WTC11 (cell line): ENCODE results near the gene PTPRN2. TPM values are rescaled to one million over a fixed set of nuclear protein-coding genes. Genes with fewer than 3 reads are reported as not detected.

ENCODE experiments used
- ATAC-seq: fragments of 200-7000 bp; cut with Tn5 transposase; 2 replicates; pipeline ENCODE4 v1.10.0; 2021; ENCODE audit warnings: mild to moderate bottlenecking, moderate library complexity
- CTCF ChIA-PET: fragments of 300-600 bp; sonication (Branson Sonifier 250); formaldehyde crosslinking; loops from one replicate; lab custom pipeline; 2021; ENCODE audit warnings: antibody characterized with exemption; lab: Charles Lee
- POLR2A ChIA-PET: fragments of 350-600 bp; sonication (Branson Sonifier 250); formaldehyde crosslinking; loops from one replicate; lab custom pipeline; 2021; ENCODE audit warnings: antibody characterized with exemption; lab: Charles Lee
- DNase-seq: peaks from one replicate; pipeline ENCODE4 v3.0.0; 2021; ENCODE audit warnings: low spot score
- H3K27ac Mint-ChIP-seq: 2 replicates; pipeline ENCODE4 v1.8.0; 2021; ENCODE audit warnings: mixed read lengths
- H3K27me3 Mint-ChIP-seq: 2 replicates; pipeline ENCODE4 v1.8.0; 2021; ENCODE audit warnings: low read depth, mild to moderate bottlenecking, moderate library complexity, mixed read lengths
- H3K36me3 Mint-ChIP-seq: 2 replicates; pipeline ENCODE4 v1.8.0; 2021; ENCODE audit warnings: mixed read lengths
- H3K4me1 Mint-ChIP-seq: 2 replicates; pipeline ENCODE4 v1.8.0; 2022; ENCODE audit warnings: mixed read lengths
- H3K4me3 Mint-ChIP-seq: 2 replicates; pipeline ENCODE4 v1.8.0; 2021; ENCODE audit warnings: mild to moderate bottlenecking, moderate library complexity, mixed read lengths
- H3K9me3 Mint-ChIP-seq: 2 replicates; pipeline ENCODE4 v1.8.0; 2021; ENCODE audit warnings: mixed read lengths
- AR ChIP-seq: fragments of 250-450 bp; sonication (Bioruptor Pico); IDR thresholded peaks from 2 replicates; pipeline ENCODE4 v1.9.0; 2021; ENCODE audit warnings: mild to moderate bottlenecking
- ARID4B ChIP-seq: sonication (generic); formaldehyde crosslinking; IDR thresholded peaks from 2 replicates; pipeline ENCODE4 v1.8.0; 2023; ENCODE audit warnings: missing genetic modification reagents, mild to moderate bottlenecking, borderline replicate concordance
- CDX4 ChIP-seq: fragments of 250-450 bp; sonication (Bioruptor Pico); IDR thresholded peaks from 2 replicates; pipeline ENCODE4 v1.9.0; 2021; ENCODE audit warnings: moderate library complexity, mild to moderate bottlenecking, inconsistent platforms, borderline replicate concordance
- ETV6 ChIP-seq: sonication (generic); formaldehyde crosslinking; IDR thresholded peaks from 2 replicates; pipeline ENCODE4 v1.8.1; 2022; ENCODE audit warnings: mild to moderate bottlenecking, missing genetic modification reagents
- FOXK1 ChIP-seq: sonication (generic); formaldehyde crosslinking; IDR thresholded peaks from 2 replicates; pipeline ENCODE4 v1.8.0; 2022; ENCODE audit warnings: mild to moderate bottlenecking, moderate library complexity, missing genetic modification reagents
- FOXP1 ChIP-seq: sonication (generic); formaldehyde crosslinking; IDR thresholded peaks from 2 replicates; pipeline ENCODE4 v1.8.0; 2022; ENCODE audit warnings: missing genetic modification reagents, mild to moderate bottlenecking, moderate library complexity, borderline replicate concordance
- FOXP4 ChIP-seq: sonication (generic); formaldehyde crosslinking; IDR thresholded peaks from 2 replicates; pipeline ENCODE4 v1.8.0; 2022; ENCODE audit warnings: mild to moderate bottlenecking, missing genetic modification reagents
- GTF2I ChIP-seq: fragments of 250-450 bp; sonication (Bioruptor Pico); conservative IDR thresholded peaks from 2 replicates; pipeline ENCODE4 v1.4.0; 2021; ENCODE audit warnings: mild to moderate bottlenecking
- JUN ChIP-seq: sonication (generic); formaldehyde crosslinking; IDR thresholded peaks from 2 replicates; pipeline ENCODE4 v1.8.0; 2023; ENCODE audit warnings: mild to moderate bottlenecking, missing genetic modification reagents
- MLX ChIP-seq: sonication (generic); formaldehyde crosslinking; IDR thresholded peaks from 2 replicates; pipeline ENCODE4 v1.8.1; 2023; ENCODE audit warnings: mild to moderate bottlenecking, missing genetic modification reagents, moderate library complexity
- MYBL2 ChIP-seq: sonication (generic); formaldehyde crosslinking; IDR thresholded peaks from 2 replicates; pipeline ENCODE4 v1.8.1; 2023; ENCODE audit warnings: mild to moderate bottlenecking, moderate library complexity, missing genetic modification reagents
- NR3C1 ChIP-seq: sonication (generic); formaldehyde crosslinking; conservative IDR thresholded peaks from 2 replicates; pipeline ENCODE4 v1.8.1; 2023; ENCODE audit warnings: low read depth, mild to moderate bottlenecking, missing genetic modification reagents
- PRDM15 ChIP-seq: sonication (generic); formaldehyde crosslinking; IDR thresholded peaks from 2 replicates; pipeline ENCODE4 v1.8.0; 2022; ENCODE audit warnings: missing genetic modification reagents
- RELA ChIP-seq: sonication (generic); formaldehyde crosslinking; IDR thresholded peaks from 2 replicates; pipeline ENCODE4 v1.8.1; 2022; ENCODE audit warnings: missing genetic modification reagents, mild to moderate bottlenecking, borderline replicate concordance
- SP1 ChIP-seq: sonication (generic); formaldehyde crosslinking; conservative IDR thresholded peaks from 2 replicates; pipeline ENCODE4 v1.8.1; 2022; ENCODE audit warnings: missing genetic modification reagents
- ZNF138 ChIP-seq: sonication (generic); formaldehyde crosslinking; conservative IDR thresholded peaks from 2 replicates; pipeline ENCODE4 v1.8.1; 2022; ENCODE audit warnings: mild to moderate bottlenecking, moderate library complexity, missing genetic modification reagents
- ZNF423 ChIP-seq: fragments of 250-450 bp; sonication (Bioruptor Pico); IDR thresholded peaks from 2 replicates; pipeline ENCODE4 v2.1.2; 2022; ENCODE audit warnings: mild to moderate bottlenecking, moderate library complexity
- total RNA-seq: library from RNA; stranded (reverse); gene quantifications from 3 replicates; pipeline ENCODE4 v1.2.3, GENCODE V29; 2021

Gene PTPRN2
- total RNA-seq, 1 experiment from 2014 or later = 4.7 TPM

GRCh38 chr7:158603773-158604755 lies 16.4 kb upstream of the PTPRN2 start (continued):
- TF ChIP-seq CDX4 (CRISPR knock-in tag) = no peak
- no peak for TF ChIP-seq FOXP1 (CRISPR knock-in tag)
- no peak for TF ChIP-seq ZNF138
- TF ChIP-seq RELA (CRISPR knock-in tag) = no peak
- no peak for TF ChIP-seq FOXP4 (CRISPR knock-in tag)
- no peak for TF ChIP-seq MLX
- no peak for TF ChIP-seq ETV6 (CRISPR knock-in tag)
- TF ChIP-seq PRDM15 = no peak
- no peak for TF ChIP-seq FOXK1 (CRISPR knock-in tag)

- H3K27me3 Mint-ChIP-seq = no peaks in the 10 kb centered on the region
- H3K4me3 Mint-ChIP-seq = no peak overlapping the region
- H3K27ac Mint-ChIP-seq = peak overlapping the region; percentile 8; the same call in 1 of the 2 replicates
- H3K4me1 Mint-ChIP-seq = no peaks in the 10 kb centered on the region
- H3K9me3 Mint-ChIP-seq = no peaks in the 10 kb centered on the region
- H3K36me3 Mint-ChIP-seq = peaks cover 13% of the 10 kb centered on the region; the same call in 1 of the 2 replicates
- ChIA-PET POLR2A (no interaction called here), CTCF (no interaction called here)
- ATAC-seq (no peak), DNase-seq (no peak)
- TF ChIP-seq GTF2I (CRISPR knock-in tag) (no peak), ETV6 (CRISPR knock-in tag) (no peak), ZNF423 (no peak), AR (CRISPR knock-in tag) (no peak), JUN (CRISPR knock-in tag) (no peak), ARID4B (CRISPR knock-in tag) (no peak), SP1 (no peak), NR3C1 (CRISPR knock-in tag) (no peak), MYBL2 (CRISPR knock-in tag) (no peak)
Measured at GRCh38 chr7:158602905-158603772, 15.5 kb upstream of the PTPRN2 start.
